ENCODE data around the gene CEP20.

CEP20 gene

DNA sequence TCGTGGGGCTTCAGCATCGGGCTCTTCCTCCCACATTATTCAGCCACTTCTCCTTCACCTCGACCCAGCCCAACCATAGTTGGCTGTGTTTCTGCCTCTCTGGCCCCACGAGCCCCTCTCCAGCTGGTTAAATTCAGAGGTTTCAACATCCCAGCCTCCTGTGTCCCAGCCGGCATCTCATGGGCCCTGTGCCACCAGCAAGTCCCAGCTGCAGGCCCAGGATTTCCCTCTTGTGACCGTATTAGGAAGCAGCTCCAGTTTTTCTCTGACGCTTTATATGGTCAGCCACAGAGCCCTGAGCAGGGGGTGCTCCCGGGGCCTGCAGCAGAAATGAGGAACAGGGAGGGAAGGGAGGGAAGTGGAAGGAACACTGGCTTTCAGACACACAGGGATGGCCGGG, 58.9 kb downstream of the CEP20 start:
- DNase-seq (ENCODE audit: extremely low read depth, low read depth), result no peak
- TF ChIP-seq, protein P1, sequence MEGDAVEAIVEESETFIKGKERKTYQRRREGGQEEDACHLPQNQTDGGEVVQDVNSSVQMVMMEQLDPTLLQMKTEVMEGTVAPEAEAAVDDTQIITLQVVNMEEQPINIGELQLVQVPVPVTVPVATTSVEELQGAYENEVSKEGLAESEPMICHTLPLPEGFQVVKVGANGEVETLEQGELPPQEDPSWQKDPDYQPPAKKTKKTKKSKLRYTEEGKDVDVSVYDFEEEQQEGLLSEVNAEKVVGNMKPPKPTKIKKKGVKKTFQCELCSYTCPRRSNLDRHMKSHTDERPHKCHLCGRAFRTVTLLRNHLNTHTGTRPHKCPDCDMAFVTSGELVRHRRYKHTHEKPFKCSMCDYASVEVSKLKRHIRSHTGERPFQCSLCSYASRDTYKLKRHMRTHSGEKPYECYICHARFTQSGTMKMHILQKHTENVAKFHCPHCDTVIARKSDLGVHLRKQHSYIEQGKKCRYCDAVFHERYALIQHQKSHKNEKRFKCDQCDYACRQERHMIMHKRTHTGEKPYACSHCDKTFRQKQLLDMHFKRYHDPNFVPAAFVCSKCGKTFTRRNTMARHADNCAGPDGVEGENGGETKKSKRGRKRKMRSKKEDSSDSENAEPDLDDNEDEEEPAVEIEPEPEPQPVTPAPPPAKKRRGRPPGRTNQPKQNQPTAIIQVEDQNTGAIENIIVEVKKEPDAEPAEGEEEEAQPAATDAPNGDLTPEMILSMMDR (IDR thresholded peaks at IDR 0.05; ENCODE audit: low read depth, low read length), result no peak

DNA sequence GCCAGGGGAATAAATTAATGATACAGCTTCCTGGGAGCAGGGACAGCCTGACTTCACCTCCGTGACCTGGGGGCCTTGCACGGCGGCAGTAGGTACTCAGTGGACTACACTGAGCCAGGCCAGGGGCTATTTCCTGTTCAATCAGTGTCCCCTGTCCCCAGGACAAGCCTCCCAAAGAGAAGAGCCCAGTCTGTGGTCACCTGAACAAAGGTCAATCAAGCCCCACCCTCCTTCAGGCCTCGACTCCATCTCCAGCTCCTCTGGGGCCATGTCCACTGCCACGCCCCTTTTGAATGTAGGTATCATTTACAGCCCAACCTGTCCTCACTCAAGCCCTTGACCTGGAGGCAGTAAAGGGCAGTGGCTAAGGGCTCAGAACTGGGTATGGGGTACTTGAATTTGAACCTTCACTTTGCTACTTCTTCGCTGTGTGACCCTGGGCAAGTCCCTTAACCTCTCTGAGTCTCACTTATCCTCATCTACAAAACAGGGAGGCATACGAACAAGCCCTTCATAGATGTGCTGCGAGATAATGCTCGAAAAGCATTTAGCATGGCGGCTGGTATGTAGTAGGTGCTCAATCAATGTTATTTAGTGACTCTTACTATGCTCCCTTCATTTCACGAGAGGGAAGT, 60.6 kb downstream of the CEP20 start:
- no peak for DNase-seq (ENCODE audit: extremely low read depth, low read depth)
- TF ChIP-seq, protein P1 (IDR thresholded peaks at IDR 0.05; ENCODE audit: low read depth, low read length), result no peak

DNA sequence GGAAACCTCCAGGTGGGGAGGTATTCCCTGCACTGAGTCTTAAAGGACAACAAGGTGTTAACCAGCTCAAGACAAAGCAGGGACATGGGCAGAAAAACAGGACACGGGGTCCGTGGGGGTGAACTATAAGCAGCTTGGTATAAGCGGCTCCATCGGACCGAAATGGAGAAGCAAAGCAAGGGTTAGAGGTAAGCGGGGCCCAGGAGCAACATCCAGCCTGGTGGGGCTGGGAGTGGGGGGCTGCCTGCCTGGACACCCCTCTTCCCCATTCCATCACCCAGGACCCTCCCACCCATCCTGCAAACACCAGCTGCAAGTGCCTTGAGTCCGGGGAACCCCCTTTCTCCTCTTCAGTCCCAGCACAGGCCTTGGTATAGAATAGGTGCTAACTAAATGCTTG, 61.1 kb downstream of the CEP20 start:
- no peak for DNase-seq (ENCODE audit: extremely low read depth, low read depth)
- TF ChIP-seq, protein P1 (IDR thresholded peaks at IDR 0.05; ENCODE audit: low read depth, low read length), result no peak

DNA sequence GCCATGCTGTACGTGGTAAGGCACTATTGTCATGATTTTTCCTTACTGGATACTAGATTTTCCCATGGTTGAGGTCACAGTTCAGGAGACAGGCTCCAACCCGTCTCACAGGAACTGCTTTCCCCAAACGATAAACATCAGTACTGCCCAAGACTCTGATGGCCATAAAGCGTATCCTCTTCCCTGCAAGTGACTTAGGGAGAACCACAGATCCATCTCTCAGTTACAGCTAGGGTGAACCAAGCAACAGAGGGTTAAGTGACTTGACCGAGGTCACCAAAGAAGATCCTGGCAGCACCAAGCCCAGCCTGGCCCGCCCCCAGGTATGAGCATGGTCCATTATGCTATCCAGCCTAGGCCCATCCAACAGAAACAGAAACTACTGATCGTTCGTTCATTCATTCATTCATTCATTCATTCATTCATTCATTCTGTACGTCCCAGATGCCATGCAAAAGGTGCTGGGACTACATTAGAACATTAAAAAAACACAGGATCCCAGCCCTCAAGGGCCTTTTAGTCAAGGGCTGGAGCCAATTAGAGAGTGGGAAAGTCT, 62.6 kb downstream of the CEP20 start:
- TF ChIP-seq, protein P1 (IDR thresholded peaks at IDR 0.05; ENCODE audit: low read depth, low read length), result no peak
- no peak for DNase-seq (ENCODE audit: extremely low read depth, low read depth)

DNA sequence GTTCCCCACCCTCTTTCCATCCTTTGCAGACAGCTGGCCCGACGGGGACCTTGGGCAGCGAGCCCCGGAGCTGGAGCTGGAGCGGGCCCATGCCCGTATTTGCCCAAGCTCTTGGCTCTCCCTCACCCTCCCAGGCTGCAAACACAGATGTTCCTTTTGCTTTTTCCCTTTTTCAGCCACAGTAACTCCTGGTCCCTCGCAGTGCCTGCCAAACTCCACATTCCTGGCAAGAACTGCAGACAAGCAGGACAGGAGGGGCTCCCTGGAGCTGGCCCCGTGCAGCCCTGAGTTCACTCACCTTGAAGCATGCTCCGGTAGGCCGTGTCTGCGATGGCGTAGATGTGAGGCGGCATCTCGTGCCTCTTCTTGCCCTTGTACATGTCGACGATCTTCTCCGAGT, 65.4 kb downstream of the CEP20 start:
- DNase-seq (ENCODE audit: extremely low read depth, low read depth), result no peak
- TF ChIP-seq, protein P1 (IDR thresholded peaks at IDR 0.05; ENCODE audit: low read depth, low read length), result no peak

DNA sequence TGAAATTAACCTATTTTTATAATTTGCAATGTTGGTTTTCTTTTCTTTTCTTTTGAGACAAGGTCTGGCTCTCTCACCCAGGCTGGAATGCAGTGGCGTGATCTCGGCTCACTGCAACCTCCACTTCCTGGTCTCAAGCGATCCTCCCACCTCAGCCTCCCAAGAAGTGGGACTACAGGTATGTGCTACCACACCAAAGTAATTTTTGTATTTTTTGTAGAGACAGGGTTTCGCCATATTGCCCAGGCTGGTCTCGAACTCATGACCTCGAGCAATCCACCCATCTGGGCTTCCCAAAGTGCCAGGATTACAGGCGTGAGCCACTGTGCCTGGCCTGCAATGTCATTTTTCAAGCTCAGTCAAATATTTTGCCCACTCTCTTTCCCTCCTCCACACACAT, 67.6 kb downstream of the CEP20 start:
- TF ChIP-seq, protein P1 (IDR thresholded peaks at IDR 0.05; ENCODE audit: low read depth, low read length), result no peak
- DNase-seq (ENCODE audit: extremely low read depth, low read depth), result no peak

DNA sequence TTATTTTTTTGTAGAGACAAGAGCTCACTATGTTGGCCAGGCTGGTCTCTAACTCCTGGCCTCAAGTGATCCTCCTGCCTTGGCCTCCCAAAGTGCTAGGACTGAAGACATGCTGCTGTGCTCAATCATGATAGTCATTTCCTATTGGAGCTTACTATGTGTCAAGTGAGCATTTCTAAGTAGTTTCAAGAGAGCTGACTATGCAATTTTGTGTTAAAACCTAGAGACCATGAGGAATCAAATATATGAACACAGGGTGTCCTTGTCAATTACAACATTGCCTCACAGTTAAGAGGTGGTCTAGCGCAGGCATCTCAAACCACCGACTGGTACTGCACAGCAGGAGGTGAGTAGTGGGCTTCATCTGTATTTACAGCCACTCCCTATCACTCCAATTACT, 69.4 kb downstream of the CEP20 start:
- TF ChIP-seq, protein P1 (IDR thresholded peaks at IDR 0.05; ENCODE audit: low read depth, low read length), result no peak
- DNase-seq (ENCODE audit: extremely low read depth, low read depth), result no peak

All from AG09319 (cell line).